ENCODE results near the gene CXorf58.

CXorf58 gene

GRCh38 chrX:23935106-23935505, 27.3 kb downstream of the CXorf58 start:
- H3K27ac ChIP-seq = no peak overlapping the region
- POLR2A ChIA-PET (ENCODE audit: low non-redundant PET) = no interaction called here
- CTCF ChIA-PET = interaction anchor here (0.7 kb wide), 1 partner anchor 564 kb away, joined by 3 read pairs; no protein-coding TSS in a partner anchor
- TF ChIP-seq CTCF (conservative IDR thresholded peaks at IDR 0.05; ENCODE audit: low read depth) = no peak
- no peak for DNase-seq (ENCODE audit: low spot score)

DNA sequence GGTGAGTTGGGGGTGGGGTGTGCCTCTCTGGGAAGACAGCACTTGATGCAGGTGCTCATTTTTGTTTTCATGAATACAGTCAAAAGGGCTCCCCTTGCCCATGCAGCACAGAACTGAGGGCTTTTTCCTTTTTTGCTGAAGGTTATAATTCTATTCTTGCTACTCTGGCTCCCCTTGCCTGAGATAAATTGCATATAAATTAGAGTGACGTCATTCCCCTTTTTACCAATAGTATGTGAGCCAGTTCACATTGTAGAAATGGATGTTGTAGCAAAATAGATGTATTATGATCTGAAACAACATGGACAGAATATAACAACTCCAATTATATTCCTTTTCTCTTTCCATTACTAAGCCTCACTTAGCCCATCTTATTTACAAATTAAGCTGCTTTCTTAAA, 28.4 kb downstream of the CXorf58 start:
- ChIA-PET POLR2A (ENCODE audit: low non-redundant PET) (no interaction called here), CTCF (interaction anchor here (0.6 kb wide), 1 partner anchor 41 kb away, joined by 5 read pairs; no protein-coding TSS in a partner anchor)
- no peak for DNase-seq (ENCODE audit: low spot score)
- TF ChIP-seq CTCF (conservative IDR thresholded peaks at IDR 0.05; ENCODE audit: low read depth) = no peak
- H3K27ac ChIP-seq = no peak overlapping the region

- ChIA-PET POLR2A (ENCODE audit: low non-redundant PET) (no interaction called here), CTCF (no interaction called here)
- DNase-seq (ENCODE audit: low spot score) = no peak
These were observed 29.3 kb downstream of the CXorf58 start for GRCh38 chrX:23937100-23937499.

DNA sequence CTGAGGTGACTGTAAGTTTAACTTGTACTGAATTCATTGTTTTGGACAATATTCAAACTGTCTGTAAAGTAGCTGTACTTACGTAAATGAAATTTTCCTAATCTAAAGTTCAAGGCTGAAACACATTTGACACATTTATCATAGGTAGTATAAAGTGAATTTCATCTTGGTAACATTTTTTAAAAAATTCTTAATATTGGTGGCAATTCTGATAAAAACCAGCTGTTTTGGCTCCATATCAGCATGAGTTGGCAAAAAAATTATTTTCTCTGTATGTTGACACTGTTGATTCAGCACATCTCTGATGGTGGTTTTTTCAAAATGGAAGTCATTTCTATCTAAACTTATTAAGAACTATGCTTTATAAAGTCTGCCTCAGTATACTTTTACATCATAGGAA, 30.9 kb downstream of the CXorf58 start:
- POLR2A ChIA-PET (ENCODE audit: low non-redundant PET) = no interaction called here
- no peak for TF ChIP-seq CTCF (conservative IDR thresholded peaks at IDR 0.05; ENCODE audit: low read depth)
- H3K27ac ChIP-seq = no peak overlapping the region
- DNase-seq (ENCODE audit: low spot score) = no peak
- CTCF ChIA-PET = no interaction called here

More at GRCh38 chrX:23937100-23937499, 29.3 kb downstream of the CXorf58 start:
- TF ChIP-seq CTCF (conservative IDR thresholded peaks at IDR 0.05; ENCODE audit: low read depth) = no peak
- no peak overlapping the region for H3K27ac ChIP-seq

GRCh38 chrX:23939203-23939602, 31.4 kb downstream of the CXorf58 start:
- no peak for TF ChIP-seq CTCF (conservative IDR thresholded peaks at IDR 0.05; ENCODE audit: low read depth)
- H3K27ac ChIP-seq = no peak overlapping the region
- DNase-seq (ENCODE audit: low spot score) = no peak
- ChIA-PET CTCF (no interaction called here), POLR2A (ENCODE audit: low non-redundant PET) (no interaction called here)

DNA sequence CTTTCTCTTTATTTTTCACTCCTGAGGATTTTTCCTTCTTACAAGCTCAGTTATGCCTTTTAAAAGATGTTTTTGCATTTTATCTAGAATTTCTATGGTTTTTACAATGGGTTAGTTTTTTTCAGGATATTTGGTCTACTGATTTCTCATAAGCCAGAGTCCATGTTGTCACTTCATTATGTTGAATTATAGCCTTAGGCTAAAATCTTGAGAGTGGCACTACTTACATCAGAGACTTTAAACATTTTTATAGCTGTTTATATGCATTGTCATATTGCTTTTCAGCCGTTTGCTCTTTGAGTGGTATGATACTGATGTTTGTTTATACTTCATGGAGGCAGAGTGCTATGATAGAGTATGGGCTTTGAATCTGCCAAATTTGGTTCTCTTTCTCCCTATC, 36.4 kb downstream of the CXorf58 start:
- TF ChIP-seq CTCF (conservative IDR thresholded peaks at IDR 0.05; ENCODE audit: low read depth) = no peak
- H3K27ac ChIP-seq = no peak overlapping the region
- no peak for DNase-seq (ENCODE audit: low spot score)
- ChIA-PET POLR2A (ENCODE audit: low non-redundant PET) (no interaction called here), CTCF (no interaction called here)

- ChIA-PET CTCF (no interaction called here), POLR2A (ENCODE audit: low non-redundant PET) (no interaction called here)
- no peak for DNase-seq (ENCODE audit: low spot score)
- no peak overlapping the region for H3K27ac ChIP-seq
- TF ChIP-seq CTCF (conservative IDR thresholded peaks at IDR 0.05; ENCODE audit: low read depth) = no peak
These were observed 37.4 kb downstream of the CXorf58 start for GRCh38 chrX:23945206-23945605.

Data from RWPE1 (cell line).